OCI-LY7 (cell line): Measurements from ENCODE around the gene TMEM95. TPM values are rescaled to one million over a fixed set of nuclear protein-coding genes. Genes with fewer than 3 reads are reported as not detected.

Experiments used
- BruUV-seq: library from RNA; stranded (reverse); fragments of 400-500 nt; replicated peaks from 2 replicates; lab custom pipeline; 2021; lab: Mats Ljungman, UMichigan
- CTCF ChIA-PET: fragments of 300-600 bp; sonication (Branson Sonifier 250); formaldehyde crosslinking; loops from one replicate; lab custom pipeline; 2022; ENCODE audit warnings: antibody characterized with exemption; ENCODE audit not compliant: unreplicated experiment; lab: Charles Lee
- POLR2A ChIA-PET: fragments of 300-600 bp; sonication (Branson Sonifier 250); formaldehyde crosslinking; loops from one replicate; lab custom pipeline; 2022; ENCODE audit warnings: antibody characterized with exemption; lab: Charles Lee
- DNase-seq: peaks from one replicate; pipeline ENCODE4 v3.0.0-alpha.2; 2015; ENCODE audit warnings: low spot score
- H2AFZ ChIP-seq: fragments of 200-600 bp; sonication (generic), shearing (Covaris generic); 2 replicates; pipeline ENCODE4 v1.6.1; 2014; ENCODE audit warnings: mild to moderate bottlenecking, antibody characterized with exemption, low read length, moderate library complexity
- H3K27ac ChIP-seq: fragments of 200-600 bp; sonication (generic); 2 replicates; pipeline ENCODE4 v1.5.1; 2014; ENCODE audit warnings: mixed run types, low read depth, mild to moderate bottlenecking, moderate library complexity, low read length, inconsistent platforms; ENCODE audit not compliant: poor library complexity, severe bottlenecking
- H3K36me3 ChIP-seq: fragments of 200-600 bp; sonication (generic); 2 replicates; pipeline ENCODE4 v1.6.1; 2014; ENCODE audit warnings: mild to moderate bottlenecking, antibody characterized with exemption, low read length, moderate library complexity, mixed read lengths; ENCODE audit not compliant: insufficient read depth
- H3K4me1 ChIP-seq: fragments of 200-600 bp; sonication (generic); 2 replicates; pipeline ENCODE4 v1.5.1; 2014; ENCODE audit warnings: mild to moderate bottlenecking, low read length; ENCODE audit not compliant: insufficient read depth, poor library complexity, severe bottlenecking
- H3K4me2 ChIP-seq: fragments of 200-600 bp; sonication (generic); 2 replicates; pipeline ENCODE4 v1.6.1; 2014; ENCODE audit warnings: mild to moderate bottlenecking, low read length
- H3K4me3 ChIP-seq: fragments of 200-600 bp; sonication (generic); 2 replicates; pipeline ENCODE4 v1.5.1; 2014; ENCODE audit warnings: mild to moderate bottlenecking, low read depth, low read length; ENCODE audit not compliant: poor library complexity, severe bottlenecking
- H3K79me2 ChIP-seq: fragments of 200-600 bp; sonication (generic); 2 replicates; pipeline ENCODE4 v1.6.1; 2016; ENCODE audit warnings: low read depth, mild to moderate bottlenecking, low read length, moderate library complexity, mixed read lengths; ENCODE audit not compliant: insufficient read depth
- H3K9me2 ChIP-seq: fragments of 200-600 bp; sonication (generic); 2 replicates; pipeline ENCODE4 v1.6.1; 2016; ENCODE audit warnings: mild to moderate bottlenecking, low read length, mixed read lengths; ENCODE audit not compliant: insufficient read depth
- H3K9me3 ChIP-seq: fragments of 200-600 bp; sonication (generic); 2 replicates; pipeline ENCODE4 v1.6.1; 2014; ENCODE audit warnings: mild to moderate bottlenecking, mixed run types, low read length, mixed read lengths
- H4K20me1 ChIP-seq: fragments of 200-600 bp; sonication (generic); 2 replicates; pipeline ENCODE4 v1.6.1; 2014; ENCODE audit warnings: mild to moderate bottlenecking, antibody characterized with exemption, low read length, moderate library complexity, mixed read lengths; ENCODE audit not compliant: insufficient read depth
- CTCF ChIP-seq: fragments of 200-600 bp; sonication (generic); conservative IDR thresholded peaks from 2 replicates; pipeline ENCODE4 v1.5.1; 2014; ENCODE audit warnings: mild to moderate bottlenecking, antibody characterized with exemption, low read length, moderate library complexity, mixed read lengths
- EZH2phosphoT487 ChIP-seq: fragments of 200-600 bp; sonication (generic); IDR thresholded peaks from 2 replicates; pipeline ENCODE4 v1.6.1; 2018; ENCODE audit warnings: low read depth, borderline replicate concordance, mild to moderate bottlenecking, mixed run types, antibody characterized with exemption, low read length, moderate library complexity, mixed read lengths
- intact Hi-C: fragments of 100-400 bp; cut with micrococcal nuclease; formaldehyde crosslinking; loops from one replicate; pipeline ENCODE4 v1.10.0; 2022; ENCODE audit not compliant: unreplicated experiment
- total RNA-seq, 2 experiments: library from RNA; depleted of rRNA in 1 of 2; stranded (reverse); fragments of >200 nt in 1 of 2; shearing (Covaris generic) in 1 of 2; gene quantifications; 2 replicates each; pipeline ENCODE4 v1.2.3, GENCODE V29; 2014 to 2022

TMEM95 gene
- total RNA-seq, 2 experiments from 2014 or later = not detected

DNA sequence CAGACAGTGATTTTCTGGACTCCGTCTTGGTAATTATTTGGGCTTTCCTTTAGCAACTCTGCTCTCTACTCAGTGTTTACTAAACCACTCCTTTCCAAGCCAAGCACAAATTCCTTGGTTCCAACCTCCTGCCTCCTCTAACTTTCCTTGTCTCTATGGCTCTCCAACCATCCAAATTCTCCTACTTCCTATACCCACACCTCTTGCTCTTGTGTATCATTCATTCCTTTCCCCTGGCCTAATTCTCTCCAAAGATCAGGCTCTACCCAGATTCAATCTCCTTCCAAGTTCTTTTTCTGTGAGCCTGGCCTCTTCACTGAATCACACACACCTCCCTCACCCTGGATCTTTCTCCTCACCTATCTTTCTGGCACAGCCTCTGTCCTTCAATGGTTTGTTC is 26.9 kb upstream of the TMEM95 start:
- POLR2A ChIA-PET = interaction anchor here (0.6 to 0.7 kb wide), 2 partner anchors 9 to 109 kb away, joined by 3 read pairs; partner anchors contain the start of gene ACAP1
- H2AFZ ChIP-seq = no peak overlapping the region
- intact Hi-C loops = loop anchor here (2.0 kb wide), 1 partner anchor 21 kb away; the partner anchor contains the start of gene EIF5A
- H3K9me2 ChIP-seq = no peaks in the 10 kb centered on the region
- peaks cover 38% of the 10 kb centered on the region for H3K36me3 ChIP-seq
- BruUV-seq = no TSS peak
- no peaks in the 10 kb centered on the region for H3K9me3 ChIP-seq
- DNase-seq = no peak
- TF ChIP-seq CTCF (no peak), EZH2phosphoT487 (no peak)
- H3K79me2 ChIP-seq = peaks cover 19% of the 10 kb centered on the region; the same call in 1 of the 2 replicates
- H4K20me1 ChIP-seq = no peaks in the 10 kb centered on the region
- no peak overlapping the region for H3K27ac ChIP-seq
- peaks cover 38% of the 10 kb centered on the region for H3K4me1 ChIP-seq
- H3K4me2 ChIP-seq = peak overlapping the region; percentile 95
- CTCF ChIA-PET = no interaction called here
- peak overlapping the region; percentile 82 for H3K4me3 ChIP-seq

GRCh38 chr17:7328840-7329373 is 26.0 kb upstream of the TMEM95 start, which contains the start of gene NEURL4:
NEURL4 (minus strand) TSS chr17:7329335; CDS start chr17:7329312, 23 bp downstream.
- Histone ChIP-seq H3K4me3 (peak within 1 kb of the TSS; percentile 82), H3K9me3 (no peaks in the 10 kb centered on the region), H3K4me1 (peaks cover 42% of the 10 kb centered on the region), H3K79me2 (peaks cover 19% of the 10 kb centered on the region; the same call in 1 of the 2 replicates), H3K36me3 (peaks cover 30% of the 10 kb centered on the region), H4K20me1 (no peaks in the 10 kb centered on the region), H3K27ac (peak within 1 kb of the TSS; percentile 96), H2AFZ (peak within 1 kb of the TSS; percentile 38; the same call in 1 of the 2 replicates), H3K9me2 (no peaks in the 10 kb centered on the region), H3K4me2 (peak within 1 kb of the TSS; percentile 98)
- no TSS peak for BruUV-seq
- intact Hi-C loops = loop anchor here (1.0 to 2.0 kb wide), 3 partner anchors 22 to 78 kb away; partner anchors contain the start of genes CTDNEP1 and EIF5A
- DNase-seq = peak; percentile 46
- ChIA-PET CTCF (interaction anchor here (0.9 to 1.2 kb wide), 2 partner anchors 9 to 16 kb away, joined by 4 read pairs; no protein-coding TSS in a partner anchor), POLR2A (interaction anchor here (0.6 to 2.0 kb wide), 11 partner anchors 8 to 157 kb away, joined by 3 to 12 read pairs (median 4); partner anchors contain the start of gene ACAP1)
- TF ChIP-seq EZH2phosphoT487 = no peak
- TF ChIP-seq CTCF = peak; percentile 37
